ENCODE measurements around the gene CCDC71.

CCDC71 gene

GRCh38 chr3:49166752-49167556 lies 823 bp upstream of the CCDC71 start:
- DNase-seq: no peak

GRCh38 chr3:49164983-49165720 lies 979 bp downstream of the CCDC71 start:
- DNase-seq: no peak

- no peak for DNase-seq
Observed at GRCh38 chr3:49163609-49164008, 2.5 kb downstream of the CCDC71 start.

- no peak for DNase-seq
Observed at GRCh38 chr3:49162751-49163419, 3.2 kb downstream of the CCDC71 start.

- no peak for DNase-seq
Observed at GRCh38 chr3:49161808-49162530, 4.2 kb downstream of the CCDC71 start.

GRCh38 chr3:49161197-49161596 lies 4.9 kb downstream of the CCDC71 start:
- DNase-seq: no peak

- no peak for DNase-seq
Observed at GRCh38 chr3:49158792-49159191, 7.3 kb downstream of the CCDC71 start.

- DNase-seq: peak; percentile 57
Observed at GRCh38 chr3:49158103-49158709, 7.9 kb downstream of the CCDC71 start.

- no peak for DNase-seq
Observed at GRCh38 chr3:49157289-49157688, 8.8 kb downstream of the CCDC71 start.

GRCh38 chr3:49153349-49153912 lies 12.7 kb downstream of the CCDC71 start:
- no peak for DNase-seq

- no peak for DNase-seq
Observed at GRCh38 chr3:49151610-49152009, 14.5 kb downstream of the CCDC71 start.

GRCh38 chr3:49148159-49148558 lies 18.0 kb downstream of the CCDC71 start:
- DNase-seq: no peak

- no peak for DNase-seq
Observed at GRCh38 chr3:49140080-49140479, 26.1 kb downstream of the CCDC71 start.

- no peak for DNase-seq
Observed at GRCh38 chr3:49135499-49135898, 30.6 kb downstream of the CCDC71 start.

- DNase-seq: no peak
Observed at GRCh38 chr3:49134471-49135265, 31.5 kb downstream of the CCDC71 start.

- no peak for DNase-seq
Observed at GRCh38 chr3:49133226-49133951, 32.7 kb downstream of the CCDC71 start.

- no peak for DNase-seq
Observed at GRCh38 chr3:49132437-49133225, 33.5 kb downstream of the CCDC71 start, which contains the start of gene LAMB2. LAMB2 (minus strand) TSS chr3:49133050; CDS start chr3:49132867, 183 bp downstream.

- no peak for DNase-seq
Observed at GRCh38 chr3:49132073-49132436, 34.1 kb downstream of the CCDC71 start.

- no peak for DNase-seq
Observed at GRCh38 chr3:49131576-49131975, 34.6 kb downstream of the CCDC71 start.

- DNase-seq: no peak
Observed at GRCh38 chr3:49131040-49131439, 35.1 kb downstream of the CCDC71 start.
